Lung (tissue), 12 donors: ENCODE data around the gene CD248. TPM values are rescaled to one million over a fixed set of nuclear protein-coding genes. Genes with fewer than 3 reads are reported as not detected.
A peak's percentile ranks its signal among the peaks of the same experiment; 100 is the strongest.

Source experiments
- ATAC-seq: fragments of 200-7000 bp; cut with Tn5 transposase; one replicate; pipeline ENCODE4 v1.9.1; 2020; ENCODE audit warnings: moderate number of reproducible peaks; ENCODE audit not compliant: insufficient read depth, low FRiP score
- DNase-seq, 3 donors: peaks; one replicate each; pipeline ENCODE4 v3.0.0-alpha.2; 2013 to 2017
- H3K27ac ChIP-seq, 2 donors: one replicate each; pipeline ENCODE4 v1.5.1; 2013; ENCODE audit warnings: mild to moderate bottlenecking in 2 of 2, moderate library complexity in 2 of 2, control low read depth in 1 of 2, inconsistent platforms in 1 of 2, low read depth in 1 of 2, low read length in 1 of 2
- H3K27me3 ChIP-seq, 3 donors: one replicate each; pipeline ENCODE4 v1.5.1; 2013; ENCODE audit warnings: low read length in 2 of 3; ENCODE audit not compliant: control insufficient read depth in 3 of 3, insufficient read depth in 3 of 3
- H3K36me3 ChIP-seq, 4 donors: one replicate each; pipeline ENCODE4 v1.5.1; 2013; ENCODE audit warnings: low read length in 4 of 4, mild to moderate bottlenecking in 1 of 4, moderate library complexity in 1 of 4; ENCODE audit not compliant: control insufficient read depth in 4 of 4, insufficient read depth in 4 of 4
- H3K4me1 ChIP-seq, 5 donors: one replicate each; pipeline ENCODE4 v1.5.1; 2013; ENCODE audit warnings: low read length in 5 of 5, mild to moderate bottlenecking in 2 of 5, moderate library complexity in 1 of 5; ENCODE audit not compliant: control insufficient read depth in 5 of 5, insufficient read depth in 5 of 5
- H3K4me3 ChIP-seq: one replicate; pipeline ENCODE4 v1.5.1; 2013; ENCODE audit warnings: mild to moderate bottlenecking, control low read depth, moderate library complexity
- H3K9ac ChIP-seq, 2 donors: one replicate each; pipeline ENCODE4 v1.5.1; 2013; ENCODE audit warnings: low read length in 2 of 2, control low read depth in 1 of 2; ENCODE audit not compliant: insufficient read depth in 1 of 2
- H3K9me3 ChIP-seq, 4 donors: one replicate each; pipeline ENCODE4 v1.5.1; 2013; ENCODE audit warnings: low read length in 3 of 4, mild to moderate bottlenecking in 1 of 4, moderate library complexity in 1 of 4; ENCODE audit not compliant: control insufficient read depth in 4 of 4, insufficient read depth in 3 of 4
- WGBS, 2 donors: extraction: QIAGEN DNeasy Blood & Tissue Kit; methylation state at CpG; one replicate each; pipeline ENCODE4 v1.1.7; 2013; 5-methylcytosine and 5-hydroxymethylcytosine counted together
- polyA plus RNA-seq, 2 donors: library from polyadenylated mRNA; stranded (reverse); fragments of 200-250 nt; gene quantifications; one replicate each; pipeline ENCODE4 v1.2.1, GENCODE V29; 2013
- total RNA-seq, 2 donors: library from RNA; depleted of rRNA in 1 of 2; stranded (reverse); fragments of >200 nt in 1 of 2; gene quantifications; one replicate each; pipeline ENCODE4 v1.2.1, GENCODE V29; 2014 to 2021
- TF ChIP-seq, protein P1 (sequence below): IDR thresholded peaks from 2 replicates; pipeline ENCODE4 v1.5.1; 2012; ENCODE audit warnings: mild to moderate bottlenecking; ENCODE audit errors: control extremely low read depth, extremely low read depth
- donor health status: control.
- donor health status: control.
- donor health status: Bipolar disorder and iron deficiency.
- donor health status: healthy.
- donor health status: DM: yes; HTN: yes; CAD: no.

CD248 gene
- total and polyA plus RNA-seq, 4 donors: 9.2 to 53.5 (median 23.0) TPM

DNA sequence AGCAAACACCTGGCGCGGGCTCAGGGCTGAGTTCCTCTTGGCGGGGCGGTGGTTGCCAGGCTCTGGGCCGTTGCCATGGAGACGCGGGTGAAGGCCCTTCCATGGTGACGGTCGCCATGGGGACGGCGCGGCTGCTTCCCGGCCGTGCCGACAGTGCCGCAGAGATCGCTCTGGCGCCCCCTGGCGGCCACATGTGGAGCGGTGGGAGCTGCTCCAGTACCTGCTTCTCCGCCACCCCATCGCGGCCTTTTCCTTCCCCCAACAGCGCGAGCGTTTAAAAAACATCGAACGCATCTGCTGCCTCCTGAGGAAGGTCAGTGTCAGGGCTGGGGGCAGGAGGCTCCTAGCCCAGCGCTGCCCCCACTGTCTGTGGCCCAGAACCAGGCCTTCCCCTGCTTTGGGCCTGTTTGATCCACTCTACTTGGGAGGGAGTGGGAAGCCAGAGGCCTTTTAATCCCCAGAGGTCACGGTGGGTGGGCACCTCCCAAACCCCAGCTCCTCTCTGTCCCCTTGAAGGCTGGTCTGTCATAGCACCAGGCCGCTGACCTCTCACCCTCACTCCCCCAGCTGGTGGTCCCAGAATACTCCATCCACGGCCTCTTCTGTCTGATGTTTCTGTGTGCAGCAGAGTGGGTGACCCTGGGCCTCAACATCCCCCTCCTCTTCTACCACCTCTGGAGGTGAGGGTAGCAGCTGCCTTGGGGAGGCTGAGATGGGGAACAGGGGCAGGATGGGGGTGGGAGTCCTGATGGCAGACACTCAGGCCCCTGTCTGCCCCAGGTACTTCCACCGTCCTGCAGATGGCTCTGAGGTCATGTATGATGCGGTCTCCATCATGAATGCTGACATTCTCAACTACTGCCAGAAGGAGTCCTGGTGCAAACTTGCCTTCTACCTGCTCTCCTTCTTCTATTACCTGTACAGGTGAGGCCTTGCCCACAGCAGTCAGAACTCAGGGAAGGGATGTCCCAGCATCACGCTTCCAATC lies 34.1 kb downstream of the CD248 start:
- H3K4me3 ChIP-seq: no peak overlapping the region
- WGBS, 2 donors: 14 to 15% methylated on average over 35 of the region's 35 CpGs
- H3K9me3 ChIP-seq: no peaks in the 10 kb centered on the region
- TF ChIP-seq, protein P1, sequence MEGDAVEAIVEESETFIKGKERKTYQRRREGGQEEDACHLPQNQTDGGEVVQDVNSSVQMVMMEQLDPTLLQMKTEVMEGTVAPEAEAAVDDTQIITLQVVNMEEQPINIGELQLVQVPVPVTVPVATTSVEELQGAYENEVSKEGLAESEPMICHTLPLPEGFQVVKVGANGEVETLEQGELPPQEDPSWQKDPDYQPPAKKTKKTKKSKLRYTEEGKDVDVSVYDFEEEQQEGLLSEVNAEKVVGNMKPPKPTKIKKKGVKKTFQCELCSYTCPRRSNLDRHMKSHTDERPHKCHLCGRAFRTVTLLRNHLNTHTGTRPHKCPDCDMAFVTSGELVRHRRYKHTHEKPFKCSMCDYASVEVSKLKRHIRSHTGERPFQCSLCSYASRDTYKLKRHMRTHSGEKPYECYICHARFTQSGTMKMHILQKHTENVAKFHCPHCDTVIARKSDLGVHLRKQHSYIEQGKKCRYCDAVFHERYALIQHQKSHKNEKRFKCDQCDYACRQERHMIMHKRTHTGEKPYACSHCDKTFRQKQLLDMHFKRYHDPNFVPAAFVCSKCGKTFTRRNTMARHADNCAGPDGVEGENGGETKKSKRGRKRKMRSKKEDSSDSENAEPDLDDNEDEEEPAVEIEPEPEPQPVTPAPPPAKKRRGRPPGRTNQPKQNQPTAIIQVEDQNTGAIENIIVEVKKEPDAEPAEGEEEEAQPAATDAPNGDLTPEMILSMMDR: peak; percentile 97
- no peak overlapping the region for H3K27ac ChIP-seq
- peaks cover 0 to 11% (median 3%) of the 10 kb centered on the region in 5 donors for H3K4me1 ChIP-seq
- peaks cover 3 to 18% (median 10%) of the 10 kb centered on the region in 4 donors for H3K36me3 ChIP-seq
- ATAC-seq (peak; percentile 88), DNase-seq (peak; percentile 98 to 99 (median 98))
- peaks cover 0 to 2% (median 0%) of the 10 kb centered on the region in 3 donors for H3K27me3 ChIP-seq
- no peak overlapping the region for H3K9ac ChIP-seq

DNA sequence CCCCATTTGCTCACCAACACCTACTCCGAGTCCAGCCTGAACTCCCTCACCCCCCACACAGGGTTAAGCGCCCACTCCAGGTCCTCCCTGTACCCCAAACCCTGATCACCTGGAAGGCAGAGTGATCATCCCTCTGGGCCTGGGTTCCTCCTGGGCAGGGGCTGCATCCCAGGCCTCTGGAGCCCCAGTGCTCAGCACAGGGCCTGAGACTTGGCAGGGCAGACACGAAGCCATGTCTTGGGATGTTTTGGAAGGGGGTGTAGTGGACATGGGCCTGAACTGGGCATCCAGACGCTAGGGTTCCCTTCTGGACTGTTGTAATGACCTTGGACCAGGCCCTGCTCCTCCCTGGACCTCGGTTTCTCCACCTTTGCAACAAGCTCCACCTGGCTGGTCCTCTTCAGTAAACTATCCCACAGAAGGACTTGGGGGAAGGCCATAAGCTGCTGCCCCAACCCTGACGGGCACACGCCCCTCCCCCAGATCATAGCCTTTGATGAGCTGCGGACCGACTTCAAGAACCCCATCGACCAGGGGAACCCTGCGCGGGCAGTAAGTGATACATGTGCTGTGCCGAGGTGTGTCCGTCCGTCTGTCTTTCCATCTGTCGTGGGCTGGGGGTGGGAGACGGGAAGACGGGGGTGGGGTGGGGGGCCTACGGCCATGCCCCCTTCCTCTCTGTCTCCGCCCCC lies 34.9 kb downstream of the CD248 start:
- H3K36me3 ChIP-seq: peaks cover 3 to 18% (median 10%) of the 10 kb centered on the region in 4 donors
- TF ChIP-seq, protein P1: no peak
- no peaks in the 10 kb centered on the region for H3K9me3 ChIP-seq
- ATAC-seq (no peak), DNase-seq (no peak)
- no peak overlapping the region for H3K4me3 ChIP-seq
- H3K4me1 ChIP-seq: peaks cover 0 to 8% (median 0%) of the 10 kb centered on the region in 5 donors
- no peak overlapping the region for H3K9ac ChIP-seq
- 28 to 33% methylated on average over 19 to 20 of the region's 20 CpGs for WGBS, 2 donors
- no peak overlapping the region for H3K27ac ChIP-seq
- H3K27me3 ChIP-seq: peaks cover 0 to 2% (median 0%) of the 10 kb centered on the region in 3 donors

DNA sequence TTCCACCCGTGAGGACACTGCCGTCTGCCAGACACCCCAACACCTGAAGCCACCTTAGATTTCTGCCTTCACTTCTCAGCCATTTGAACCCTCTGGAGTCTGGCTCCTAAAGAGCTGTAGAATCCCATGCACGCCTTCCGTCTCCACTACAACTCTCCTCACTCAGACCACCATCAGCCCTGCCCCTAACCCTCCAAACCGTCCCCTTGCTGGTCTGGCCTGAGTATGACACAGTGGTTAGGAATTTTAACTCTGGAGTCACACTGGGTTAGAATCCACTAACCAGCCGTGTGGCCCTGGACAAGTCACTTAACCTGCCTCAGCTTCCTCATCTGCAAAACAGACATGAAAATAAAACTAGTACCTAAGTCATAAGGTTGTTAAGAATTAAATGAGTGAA lies 35.8 kb downstream of the CD248 start:
- TF ChIP-seq, protein P1: no peak
- ATAC-seq (no peak), DNase-seq (no peak)

More for the DNA sequence above, 35.8 kb downstream of the CD248 start:
- Histone ChIP-seq H3K4me3 (no peak overlapping the region), H3K27me3 (peaks cover 0 to 2% (median 0%) of the 10 kb centered on the region in 3 donors), H3K4me1 (peaks cover 0 to 8% (median 0%) of the 10 kb centered on the region in 5 donors), H3K36me3 (peaks cover 3 to 22% (median 8%) of the 10 kb centered on the region in 4 donors), H3K27ac (no peak overlapping the region), H3K9ac (peak overlapping the region in 1 of 2 donors; percentile 23), H3K9me3 (no peaks in the 10 kb centered on the region)
- WGBS, 2 donors: 83 to 89% methylated on average over 6 of the region's 6 CpGs
